ENCODE measurements around the gene PTGER3.

DNA sequence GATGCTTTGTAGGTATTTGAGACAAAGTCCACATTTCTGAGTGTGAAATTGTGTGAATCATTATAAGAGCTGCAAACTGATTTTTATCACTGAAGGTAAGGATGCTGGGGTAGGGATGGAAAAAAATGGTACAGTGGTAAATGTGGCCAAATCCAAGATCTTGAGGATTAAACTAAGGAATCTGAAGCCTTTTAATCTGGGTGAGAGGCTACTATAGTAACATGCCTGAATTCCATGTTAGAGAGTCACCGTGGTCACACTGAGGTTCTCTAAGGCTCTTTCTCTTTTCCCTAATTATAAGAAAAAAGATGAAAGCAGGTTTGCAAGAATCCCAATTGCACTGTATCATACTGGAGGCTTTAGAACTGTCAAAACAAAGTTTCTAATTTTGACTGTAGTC, 17.6 kb downstream of the PTGER3 start:
- TF ChIP-seq CTCF (IDR thresholded peaks at IDR 0.05) (no peak), POLR2AphosphoS5 (IDR thresholded peaks at IDR 0.05) (no peak), POLR2A (IDR thresholded peaks at IDR 0.05) (no peak), EP300 (IDR thresholded peaks at IDR 0.05) (no peak)

All from sigmoid colon (tissue), 4 donors.